NK-92 (cell line): Measurements from ENCODE around the gene APOLD1.
"Not testable (repeated sequence)": the region's sequence is repeated elsewhere in the genome, so short reads cannot be mapped to it uniquely, and the experiment has no call there.

Source experiments
- DNase-seq: peaks from one replicate; lab custom pipeline; 2025; ENCODE audit not compliant: unreplicated experiment; lab: John Stamatoyannopoulos, UW

The APOLD1 gene

GRCh38 chr12:12784911-12785814, at the start of gene APOLD1:
TSS of gene APOLD1 (plus strand) at chr12:12785659. CDS start at chr12:12785692, 33 bp downstream.
- DNase-seq = no peak

- DNase-seq = no peak
Observed at GRCh38 chr12:12736759-12737676, 48.4 kb upstream of the APOLD1 start.

- not testable (repeated sequence) for DNase-seq
Observed at GRCh38 chr12:12738152-12738551, 47.3 kb upstream of the APOLD1 start.

- no peak for DNase-seq
Observed at GRCh38 chr12:12741660-12742059, 43.8 kb upstream of the APOLD1 start.

GRCh38 chr12:12744546-12745305, 40.7 kb upstream of the APOLD1 start:
- DNase-seq = no peak

- DNase-seq = no peak
Observed at GRCh38 chr12:12745576-12746211, 39.8 kb upstream of the APOLD1 start.

GRCh38 chr12:12747278-12747677, 38.2 kb upstream of the APOLD1 start:
- DNase-seq = no peak

- no peak for DNase-seq
Observed at GRCh38 chr12:12748044-12748443, 37.4 kb upstream of the APOLD1 start.

- no peak for DNase-seq
Observed at GRCh38 chr12:12749433-12749832, 36.0 kb upstream of the APOLD1 start.

- no peak for DNase-seq
Observed at GRCh38 chr12:12755923-12756322, 29.5 kb upstream of the APOLD1 start.

GRCh38 chr12:12757121-12757520, 28.3 kb upstream of the APOLD1 start:
- DNase-seq = no peak

- no peak for DNase-seq
Observed at GRCh38 chr12:12759234-12759915, 26.1 kb upstream of the APOLD1 start.

- DNase-seq = no peak
Observed at GRCh38 chr12:12764824-12765223, 20.6 kb upstream of the APOLD1 start.

- no peak for DNase-seq
Observed at GRCh38 chr12:12770262-12770661, 15.2 kb upstream of the APOLD1 start.

- no peak for DNase-seq
Observed at GRCh38 chr12:12774791-12775190, 10.7 kb upstream of the APOLD1 start.

GRCh38 chr12:12776261-12776660, 9.2 kb upstream of the APOLD1 start:
- no peak for DNase-seq

GRCh38 chr12:12777092-12777491, 8.4 kb upstream of the APOLD1 start:
- DNase-seq = no peak

GRCh38 chr12:12779007-12779406, 6.5 kb upstream of the APOLD1 start:
- no peak for DNase-seq

- no peak for DNase-seq
Observed at GRCh38 chr12:12779529-12779928, 5.9 kb upstream of the APOLD1 start.

- DNase-seq = no peak
Observed at GRCh38 chr12:12784116-12784515, 1.3 kb upstream of the APOLD1 start.
